Right lung (tissue), 5 donors: ENCODE measurements around the gene SPRYD3. TPM values are rescaled to one million over a fixed set of nuclear protein-coding genes. Genes with fewer than 3 reads are reported as not detected.

Source experiments
- DNase-seq, 2 donors: peaks; one replicate each; pipeline ENCODE4 v3.0.0-alpha.2; 2013
- polyA plus RNA-seq, 5 donors: library from polyadenylated mRNA; unstranded; fragments of 120-200 nt; gene quantifications; one replicate each; pipeline versions ENCODE4 v1.2.1 to v1.2.3, GENCODE V29; 2013; ENCODE audit warnings: inconsistent platforms in 1 of 5, low replicate concordance in 1 of 5; ENCODE audit not compliant: insufficient read length in 5 of 5, insufficient read depth in 1 of 5

SPRYD3 gene
- polyA plus RNA-seq, 5 donors: 13.9 to 22.0 (median 17.8) TPM

GRCh38 chr12:53082637-53083175, 3.5 kb upstream of the SPRYD3 start:
- DNase-seq: no peak

- DNase-seq: no peak
Measured at GRCh38 chr12:53078425-53079225, 565 bp downstream of the SPRYD3 start.

DNA sequence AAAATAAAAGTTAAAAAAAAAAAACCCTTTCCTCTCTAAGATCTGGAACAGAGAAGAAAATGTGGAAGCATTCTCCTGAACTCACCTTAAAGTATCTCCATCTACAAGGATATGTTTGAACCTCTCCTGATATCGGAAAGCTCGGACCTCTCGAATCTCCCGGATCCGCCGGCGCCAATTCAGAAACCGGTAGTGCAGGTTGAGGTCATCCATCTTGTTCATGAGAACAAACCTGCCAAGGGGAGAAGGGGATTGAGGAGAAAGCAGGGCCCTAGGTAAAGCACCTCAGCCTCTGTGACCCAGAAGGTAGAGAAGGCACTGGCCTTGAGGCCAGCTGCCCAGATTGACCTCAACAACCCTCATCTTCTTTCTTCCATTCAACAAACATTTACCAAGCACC, 2.2 kb downstream of the SPRYD3 start:
- DNase-seq: no peak

- DNase-seq: no peak
Measured at GRCh38 chr12:53076461-53076860, 2.7 kb downstream of the SPRYD3 start.

- no peak for DNase-seq
Measured at GRCh38 chr12:53074999-53075370, 4.2 kb downstream of the SPRYD3 start.

- no peak for DNase-seq
Measured at GRCh38 chr12:53074283-53074998, 4.7 kb downstream of the SPRYD3 start.

- no peak for DNase-seq
Measured at GRCh38 chr12:53073881-53074280, 5.3 kb downstream of the SPRYD3 start.

DNA sequence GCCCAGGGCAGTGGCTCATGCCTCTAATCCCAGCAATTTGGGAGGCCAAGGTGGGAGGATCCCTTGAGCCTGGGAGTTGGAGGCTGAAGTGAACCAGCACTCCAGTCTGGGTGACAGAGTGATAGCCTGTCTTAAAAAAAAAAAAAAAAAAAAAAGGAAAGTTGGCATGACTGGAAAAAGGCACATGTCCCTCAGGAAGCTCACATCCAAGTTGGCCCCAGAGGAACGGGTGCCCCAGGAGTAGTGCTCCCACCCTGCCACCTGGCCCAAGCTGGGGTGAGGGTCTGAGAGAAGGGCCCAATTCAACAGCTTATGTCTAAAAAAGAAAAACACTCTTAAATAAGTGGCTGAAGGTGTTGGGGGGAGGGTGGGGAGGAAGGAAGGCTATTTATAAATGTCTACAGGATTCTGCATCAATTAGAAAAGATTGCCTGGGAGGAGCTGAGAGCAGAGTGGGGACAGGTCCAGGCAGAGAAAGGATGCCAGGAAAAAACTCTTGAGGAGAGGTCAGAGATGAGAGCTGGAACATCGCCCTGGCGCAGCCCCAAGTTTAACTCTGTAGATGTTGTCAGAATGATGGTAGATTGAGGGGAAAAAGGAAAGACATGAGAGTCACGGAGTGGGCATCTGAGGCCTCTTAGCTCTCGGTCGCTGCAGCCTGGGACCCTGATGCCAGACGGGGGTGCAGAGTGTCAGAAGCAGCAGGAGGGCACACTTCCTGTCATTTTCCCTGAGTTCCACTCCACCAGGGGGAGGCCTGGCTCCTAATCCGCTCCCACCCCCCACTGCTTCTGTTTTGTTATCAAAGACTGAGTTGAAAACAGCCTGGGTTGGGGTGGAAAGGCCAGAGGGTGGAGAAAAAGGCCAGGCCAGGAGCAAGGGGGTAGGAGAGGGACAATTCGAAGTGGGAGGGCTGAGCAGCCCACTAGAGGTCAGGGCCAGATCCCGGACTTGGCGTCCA, 7.3 kb downstream of the SPRYD3 start:
- DNase-seq: no peak

DNA sequence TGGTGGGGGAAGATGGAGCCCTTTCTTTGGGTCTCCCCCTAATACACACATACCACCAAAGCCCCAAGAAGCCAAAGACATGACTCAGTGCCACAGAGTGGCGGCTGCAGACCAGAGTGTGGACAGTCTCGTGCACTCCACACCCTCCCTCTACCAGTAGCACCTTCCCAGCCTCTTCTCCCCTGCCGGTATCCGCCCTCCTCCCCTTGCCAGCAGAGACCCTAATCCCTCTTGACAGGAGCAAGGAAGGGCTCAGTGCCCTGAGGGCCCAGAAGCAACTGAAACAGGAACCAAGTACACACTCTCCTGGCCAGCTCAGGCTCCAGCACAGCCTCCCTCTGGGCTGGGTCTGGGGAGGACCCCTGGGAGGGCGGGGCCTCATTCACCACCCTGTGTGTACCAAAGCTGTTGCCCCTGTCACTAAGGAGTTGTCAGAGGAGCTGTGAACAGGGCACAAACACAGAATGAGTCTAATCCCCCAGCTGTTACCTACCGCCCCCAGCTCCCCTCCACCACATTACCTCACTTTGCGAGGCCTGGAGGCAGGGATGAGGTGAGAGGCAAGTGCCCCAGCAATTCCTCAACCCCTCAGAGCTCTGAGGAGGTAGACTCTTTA, 8.2 kb downstream of the SPRYD3 start:
- no peak for DNase-seq

GRCh38 chr12:53069621-53070410, 9.4 kb downstream of the SPRYD3 start:
- no peak for DNase-seq

- no peak for DNase-seq
Measured at GRCh38 chr12:53068811-53069585, 10.2 kb downstream of the SPRYD3 start.

DNA sequence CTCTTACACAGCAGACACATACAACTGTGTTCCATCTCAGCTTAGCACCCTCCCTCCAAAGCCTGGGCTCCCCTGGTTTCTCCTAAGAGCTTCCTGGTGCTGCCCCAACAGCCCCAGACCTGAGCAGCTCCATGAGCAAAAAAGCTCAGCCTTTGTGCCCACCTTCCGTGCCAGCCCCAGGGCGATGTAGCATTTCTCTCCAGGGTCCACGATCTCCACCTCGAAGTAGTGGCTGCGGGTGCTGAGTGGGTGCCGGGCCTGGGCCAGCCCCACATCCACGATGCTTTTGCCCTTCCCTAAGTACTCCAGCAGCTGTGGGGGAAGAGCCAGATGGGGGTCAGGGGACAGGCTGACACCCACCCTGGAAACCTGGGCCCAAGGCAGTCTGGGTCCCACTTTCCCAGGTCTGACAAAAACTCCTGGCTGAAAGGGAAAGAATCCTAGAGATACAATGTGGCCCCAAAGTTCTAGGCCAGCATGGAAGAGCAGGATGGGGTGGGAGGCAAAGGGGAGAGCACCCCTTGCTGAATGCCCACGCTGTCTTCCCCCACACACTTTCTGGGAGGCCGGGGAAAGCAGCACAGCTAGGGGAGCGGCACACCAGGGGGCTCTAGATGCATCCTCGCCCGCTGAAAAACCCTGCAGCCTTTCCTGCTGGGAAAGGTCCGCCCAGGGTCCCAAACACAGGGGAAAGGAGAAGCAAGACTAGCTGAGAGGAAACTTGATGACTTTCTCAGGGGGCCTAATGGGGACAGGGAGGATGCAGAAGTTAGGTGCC, 11.0 kb downstream of the SPRYD3 start:
- no peak for DNase-seq

GRCh38 chr12:53067074-53067992, 11.9 kb downstream of the SPRYD3 start:
- DNase-seq: no peak

DNA sequence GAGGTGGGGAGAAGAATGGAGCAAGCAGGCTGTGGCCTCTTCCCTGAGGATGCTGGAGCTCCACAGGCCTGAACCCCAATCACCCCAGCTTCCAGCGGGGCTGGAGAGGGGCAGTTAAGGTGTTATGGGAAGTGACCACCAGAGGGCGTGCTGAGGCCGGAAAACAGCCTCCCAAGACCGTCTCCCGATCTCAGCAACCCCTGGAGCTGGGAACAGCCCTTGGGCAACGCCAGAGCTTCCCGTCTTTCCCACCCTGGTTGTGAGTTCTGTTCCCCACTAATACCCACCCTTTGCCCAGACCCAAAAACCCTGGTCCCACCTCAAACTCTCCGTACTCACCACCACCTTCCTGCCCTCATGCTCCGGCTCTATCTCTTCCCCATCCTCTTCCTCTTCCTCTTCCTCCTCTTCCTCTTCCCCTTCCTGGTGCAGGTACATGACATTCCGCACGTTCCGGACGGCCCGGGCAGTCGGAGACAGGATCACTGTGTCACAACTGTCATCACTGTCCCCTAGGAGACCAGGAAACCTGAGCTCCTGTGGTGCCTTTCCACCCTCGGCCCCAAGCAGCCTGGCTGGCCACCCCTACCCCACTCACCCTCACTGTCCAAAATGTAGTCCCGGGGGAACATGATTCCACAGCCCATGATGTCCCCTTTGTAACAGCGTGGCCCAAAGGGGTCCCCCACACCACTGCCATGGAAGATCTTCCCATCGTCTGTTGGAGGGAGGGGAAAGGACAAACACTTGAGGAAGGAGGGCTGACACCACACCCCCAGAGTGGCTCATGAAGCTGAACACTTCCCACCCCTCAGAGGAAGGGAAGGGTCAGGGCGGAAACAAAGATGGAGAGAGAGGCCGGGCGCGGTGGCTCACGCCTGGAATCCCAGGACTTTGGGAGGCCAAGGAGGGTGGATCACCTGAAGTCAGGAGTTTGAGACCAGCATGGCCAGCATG, 12.9 kb downstream of the SPRYD3 start:
- no peak for DNase-seq

DNA sequence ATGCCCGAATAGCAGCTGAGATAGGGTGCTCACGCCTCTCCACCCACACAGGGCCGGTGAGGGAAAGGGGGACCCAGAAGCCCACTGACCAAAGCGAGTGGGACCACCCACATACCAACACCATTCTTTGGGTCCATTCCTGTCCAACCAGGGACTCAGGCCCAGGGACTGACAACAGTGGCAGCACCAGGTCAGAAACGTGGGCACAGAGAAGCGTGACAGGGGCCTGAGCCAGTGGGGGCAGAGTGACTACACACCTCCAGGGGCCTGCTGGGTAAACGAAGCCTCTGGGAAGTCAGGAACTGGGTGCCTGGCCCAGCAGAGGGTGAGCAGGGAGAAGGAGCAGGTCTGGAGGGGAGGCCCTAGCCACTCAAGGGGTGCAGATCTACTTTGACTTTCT, 13.7 kb downstream of the SPRYD3 start:
- no peak for DNase-seq

DNA sequence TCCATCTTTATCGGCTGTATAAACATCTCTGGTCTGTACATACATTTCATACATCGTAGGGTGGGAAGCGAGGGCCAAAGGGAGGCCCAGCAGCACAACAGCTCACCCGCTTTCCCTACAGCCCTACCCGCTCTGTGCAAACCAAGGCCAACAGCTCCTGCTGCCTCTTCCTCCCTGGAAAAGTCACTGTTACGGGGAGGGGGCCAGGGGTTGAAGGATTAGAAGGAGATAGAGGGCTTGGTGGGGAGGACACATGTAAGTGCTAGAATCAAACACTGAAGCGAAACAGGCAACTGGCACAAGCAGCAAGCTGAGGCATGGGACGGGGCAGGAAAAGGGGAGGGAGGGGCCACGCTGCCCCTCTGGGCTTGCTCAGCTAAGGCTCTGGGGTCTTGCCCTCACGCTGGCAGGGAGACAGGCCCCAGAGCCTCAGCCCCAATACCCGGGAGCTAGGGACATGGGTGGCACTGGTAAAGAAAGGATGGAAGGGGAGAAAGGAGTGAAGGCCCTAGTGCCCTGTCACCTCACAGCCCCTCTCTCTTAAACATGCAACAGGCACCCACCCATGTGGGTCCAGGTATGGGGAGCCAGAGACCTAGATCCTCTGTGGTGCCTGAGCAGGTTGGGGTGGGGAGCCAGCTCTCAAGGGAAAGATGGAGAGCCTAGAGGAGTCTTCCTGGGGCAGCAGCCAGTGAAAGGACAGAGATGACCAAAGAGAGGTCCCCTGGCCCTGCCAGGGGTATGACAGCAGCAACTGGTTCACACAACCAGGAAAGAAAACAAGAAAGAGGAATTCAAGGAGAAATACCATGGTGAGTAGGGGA, 14.4 kb downstream of the SPRYD3 start:
- DNase-seq: no peak
